HUDEP-2 (cell line): Measurements from ENCODE around the gene UVRAG.

Experiments used
- DNase-seq, 76 experiments: peaks; one replicate each; lab custom pipeline; 2025; ENCODE audit not compliant: unreplicated experiment in 76 of 76; lab: John Stamatoyannopoulos, UW

UVRAG gene

GRCh38 chr11:76131142-76131541 lies 316.1 kb downstream of the UVRAG start:
- DNase-seq = no peak

- no peak for DNase-seq
Observed at GRCh38 chr11:76131671-76132631, 316.9 kb downstream of the UVRAG start.

GRCh38 chr11:76134239-76134638 lies 319.2 kb downstream of the UVRAG start:
- no peak for DNase-seq

- no peak for DNase-seq
Observed at GRCh38 chr11:76135491-76135890, 320.5 kb downstream of the UVRAG start.

GRCh38 chr11:76139314-76139713 lies 324.3 kb downstream of the UVRAG start:
- DNase-seq = no peak

- DNase-seq = no peak
Observed at GRCh38 chr11:76140912-76141574, 326.0 kb downstream of the UVRAG start.

GRCh38 chr11:76141901-76142588 lies 327.0 kb downstream of the UVRAG start:
- no peak for DNase-seq

- no peak for DNase-seq
Observed at GRCh38 chr11:76143274-76143673, 328.3 kb downstream of the UVRAG start.

GRCh38 chr11:76147106-76147740 lies 332.2 kb downstream of the UVRAG start:
- DNase-seq = no peak

GRCh38 chr11:76148231-76148630 lies 333.2 kb downstream of the UVRAG start:
- no peak for DNase-seq

GRCh38 chr11:76148941-76149613 lies 334.1 kb downstream of the UVRAG start:
- DNase-seq = no peak

- no peak for DNase-seq
Observed at GRCh38 chr11:76149713-76150112, 334.7 kb downstream of the UVRAG start.

- no peak for DNase-seq
Observed at GRCh38 chr11:76150141-76150540, 335.1 kb downstream of the UVRAG start.

- no peak for DNase-seq
Observed at GRCh38 chr11:76151556-76152085, 336.6 kb downstream of the UVRAG start.

- DNase-seq = peak in 70 of 76 experiments; percentile 8 to 83 (median 66)
Observed at GRCh38 chr11:76152086-76152681, 337.2 kb downstream of the UVRAG start.

GRCh38 chr11:76152741-76153570 lies 337.9 kb downstream of the UVRAG start:
- DNase-seq = no peak

- no peak for DNase-seq
Observed at GRCh38 chr11:76153571-76153923, 338.5 kb downstream of the UVRAG start.

GRCh38 chr11:76155500-76156227 lies 340.7 kb downstream of the UVRAG start:
- no peak for DNase-seq
